ENCODE results near the gene NKD1. TPM values are rescaled to one million over a fixed set of nuclear protein-coding genes. Genes with fewer than 3 reads are reported as not detected.

NKD1 gene
- total RNA-seq, 1 experiment from 2014 or later = 11.4 TPM

DNA sequence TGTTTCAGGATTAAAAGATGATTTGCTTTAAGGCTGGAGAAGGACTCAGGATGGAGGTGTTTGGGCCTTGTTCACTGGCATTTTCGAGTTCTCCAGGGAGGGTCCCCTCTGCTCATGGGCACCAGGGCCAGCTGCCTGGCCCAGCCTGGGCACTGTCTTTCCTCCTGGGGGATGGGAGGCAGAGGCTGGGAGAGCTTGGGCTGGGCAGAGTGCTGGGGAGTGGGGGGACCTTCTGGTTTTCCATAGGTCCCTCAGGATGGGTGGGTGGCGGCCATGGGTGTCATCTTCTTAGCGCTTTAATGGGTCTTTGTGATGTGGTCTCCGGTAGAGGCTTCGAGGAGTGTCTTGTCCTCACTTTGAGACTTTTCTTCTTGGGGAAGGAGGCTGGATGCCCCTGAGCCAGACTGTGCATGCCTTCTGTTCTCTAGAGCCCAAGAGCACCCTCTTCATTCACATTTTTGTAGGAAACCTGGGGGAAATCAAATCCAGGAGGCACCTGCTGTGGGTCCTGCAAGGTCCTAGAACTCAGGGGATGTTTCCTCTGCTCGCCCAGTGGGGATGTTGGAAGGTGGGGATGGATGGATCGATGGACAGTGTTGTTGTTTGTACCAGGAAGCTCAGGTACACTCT lies 5.7 kb downstream of the NKD1 start:
- RAD21 ChIA-PET (ENCODE audit: low non-redundant PET in 1 of 2, low total read pairs in 2 of 2, uncharacterized antibody in 2 of 2, unreplicated experiment in 2 of 2) = no interaction called here
- ATAC-seq (no peak), DNase-seq (ENCODE audit: low read depth, low spot score) (no peak)
- CTCF ChIA-PET = no interaction called here
- H3K4me3 ChIP-seq (replicated peaks in 1 of 2; ENCODE audit: low read depth in 1 of 2, low read length in 2 of 2) = no peak overlapping the region
- no peak overlapping the region for H3K4me2 ChIP-seq (ENCODE audit: low read length)
- no peak overlapping the region for H3K9ac ChIP-seq (ENCODE audit: low read length)
- no peaks in the 10 kb centered on the region for H3K9me2 ChIP-seq (ENCODE audit: insufficient read depth)
- H3K4me1 ChIP-seq (ENCODE audit: control insufficient read depth in 1 of 2, insufficient read depth in 2 of 2, low read length in 2 of 2) = peaks cover 0 to 5% of the 10 kb centered on the region in 2 experiments; a peak in 1 of 4 replicates
- H2AFZ ChIP-seq (ENCODE audit: low read depth, low read length, poor library complexity, severe bottlenecking) = no peak overlapping the region
- TF ChIP-seq ZFX (IDR thresholded peaks at IDR 0.05) = no peak
- no peak for TF ChIP-seq ELF1 (IDR thresholded peaks at IDR 0.05; ENCODE audit: borderline replicate concordance, low read depth)
- TF ChIP-seq POLR2A (IDR thresholded peaks at IDR 0.05; ENCODE audit: borderline replicate concordance, extremely low read depth, insufficient read depth, insufficient read length) = no peak
- TF ChIP-seq, protein P1, sequence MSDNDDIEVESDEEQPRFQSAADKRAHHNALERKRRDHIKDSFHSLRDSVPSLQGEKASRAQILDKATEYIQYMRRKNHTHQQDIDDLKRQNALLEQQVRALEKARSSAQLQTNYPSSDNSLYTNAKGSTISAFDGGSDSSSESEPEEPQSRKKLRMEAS (IDR thresholded peaks at IDR 0.05) = no peak
- TF ChIP-seq, protein P2, sequence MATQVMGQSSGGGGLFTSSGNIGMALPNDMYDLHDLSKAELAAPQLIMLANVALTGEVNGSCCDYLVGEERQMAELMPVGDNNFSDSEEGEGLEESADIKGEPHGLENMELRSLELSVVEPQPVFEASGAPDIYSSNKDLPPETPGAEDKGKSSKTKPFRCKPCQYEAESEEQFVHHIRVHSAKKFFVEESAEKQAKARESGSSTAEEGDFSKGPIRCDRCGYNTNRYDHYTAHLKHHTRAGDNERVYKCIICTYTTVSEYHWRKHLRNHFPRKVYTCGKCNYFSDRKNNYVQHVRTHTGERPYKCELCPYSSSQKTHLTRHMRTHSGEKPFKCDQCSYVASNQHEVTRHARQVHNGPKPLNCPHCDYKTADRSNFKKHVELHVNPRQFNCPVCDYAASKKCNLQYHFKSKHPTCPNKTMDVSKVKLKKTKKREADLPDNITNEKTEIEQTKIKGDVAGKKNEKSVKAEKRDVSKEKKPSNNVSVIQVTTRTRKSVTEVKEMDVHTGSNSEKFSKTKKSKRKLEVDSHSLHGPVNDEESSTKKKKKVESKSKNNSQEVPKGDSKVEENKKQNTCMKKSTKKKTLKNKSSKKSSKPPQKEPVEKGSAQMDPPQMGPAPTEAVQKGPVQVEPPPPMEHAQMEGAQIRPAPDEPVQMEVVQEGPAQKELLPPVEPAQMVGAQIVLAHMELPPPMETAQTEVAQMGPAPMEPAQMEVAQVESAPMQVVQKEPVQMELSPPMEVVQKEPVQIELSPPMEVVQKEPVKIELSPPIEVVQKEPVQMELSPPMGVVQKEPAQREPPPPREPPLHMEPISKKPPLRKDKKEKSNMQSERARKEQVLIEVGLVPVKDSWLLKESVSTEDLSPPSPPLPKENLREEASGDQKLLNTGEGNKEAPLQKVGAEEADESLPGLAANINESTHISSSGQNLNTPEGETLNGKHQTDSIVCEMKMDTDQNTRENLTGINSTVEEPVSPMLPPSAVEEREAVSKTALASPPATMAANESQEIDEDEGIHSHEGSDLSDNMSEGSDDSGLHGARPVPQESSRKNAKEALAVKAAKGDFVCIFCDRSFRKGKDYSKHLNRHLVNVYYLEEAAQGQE (IDR thresholded peaks at IDR 0.05; ENCODE audit: low read depth) = no peak
- TF ChIP-seq SIN3A (IDR thresholded peaks at IDR 0.05; ENCODE audit: low read depth) = no peak
- TF ChIP-seq ZNF274 (IDR thresholded peaks at IDR 0.05; ENCODE audit: low read depth, low read length) = no peak
- TF ChIP-seq SRF (IDR thresholded peaks at IDR 0.05; ENCODE audit: low read depth) = no peak
- no peak for TF ChIP-seq CBX3 (IDR thresholded peaks at IDR 0.05; ENCODE audit: low read depth)
- TF ChIP-seq, protein P3, sequence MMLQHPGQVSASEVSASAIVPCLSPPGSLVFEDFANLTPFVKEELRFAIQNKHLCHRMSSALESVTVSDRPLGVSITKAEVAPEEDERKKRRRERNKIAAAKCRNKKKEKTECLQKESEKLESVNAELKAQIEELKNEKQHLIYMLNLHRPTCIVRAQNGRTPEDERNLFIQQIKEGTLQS (IDR thresholded peaks at IDR 0.05) = no peak
- TF ChIP-seq EZH2 (IDR thresholded peaks at IDR 0.05) = no peak
- no peak for TF ChIP-seq SP1 (IDR thresholded peaks at IDR 0.05; ENCODE audit: low read depth)
- no peak for TF ChIP-seq CEBPB (IDR thresholded peaks at IDR 0.05; ENCODE audit: low read depth)
- TF ChIP-seq, protein P4, sequence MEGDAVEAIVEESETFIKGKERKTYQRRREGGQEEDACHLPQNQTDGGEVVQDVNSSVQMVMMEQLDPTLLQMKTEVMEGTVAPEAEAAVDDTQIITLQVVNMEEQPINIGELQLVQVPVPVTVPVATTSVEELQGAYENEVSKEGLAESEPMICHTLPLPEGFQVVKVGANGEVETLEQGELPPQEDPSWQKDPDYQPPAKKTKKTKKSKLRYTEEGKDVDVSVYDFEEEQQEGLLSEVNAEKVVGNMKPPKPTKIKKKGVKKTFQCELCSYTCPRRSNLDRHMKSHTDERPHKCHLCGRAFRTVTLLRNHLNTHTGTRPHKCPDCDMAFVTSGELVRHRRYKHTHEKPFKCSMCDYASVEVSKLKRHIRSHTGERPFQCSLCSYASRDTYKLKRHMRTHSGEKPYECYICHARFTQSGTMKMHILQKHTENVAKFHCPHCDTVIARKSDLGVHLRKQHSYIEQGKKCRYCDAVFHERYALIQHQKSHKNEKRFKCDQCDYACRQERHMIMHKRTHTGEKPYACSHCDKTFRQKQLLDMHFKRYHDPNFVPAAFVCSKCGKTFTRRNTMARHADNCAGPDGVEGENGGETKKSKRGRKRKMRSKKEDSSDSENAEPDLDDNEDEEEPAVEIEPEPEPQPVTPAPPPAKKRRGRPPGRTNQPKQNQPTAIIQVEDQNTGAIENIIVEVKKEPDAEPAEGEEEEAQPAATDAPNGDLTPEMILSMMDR (IDR thresholded peaks at IDR 0.05 in 2 of 3, conservative IDR thresholded peaks at IDR 0.05 in 1 of 3; ENCODE audit: borderline replicate concordance in 1 of 3, insufficient read depth in 1 of 3, low read depth in 2 of 3, low read length in 2 of 3) = no peak
- TF ChIP-seq POLR2AphosphoS5 (IDR thresholded peaks at IDR 0.05; ENCODE audit: low read depth, low read length) = no peak
- TF ChIP-seq EZH2phosphoT487 (IDR thresholded peaks at IDR 0.05; ENCODE audit: borderline replicate concordance) = no peak
- no peak for TF ChIP-seq FOSL1 (IDR thresholded peaks at IDR 0.05; ENCODE audit: low read depth)
- H3K9me3 ChIP-seq (ENCODE audit: control insufficient read depth in 1 of 2, insufficient read depth in 1 of 2, low read depth in 1 of 2, low read length in 2 of 2) = no peaks in the 10 kb centered on the region
- BruUV-seq (replicated peaks) = no TSS peak
- no peaks in the 10 kb centered on the region for H3K27me3 ChIP-seq (ENCODE audit: insufficient read depth, low read length)
- H4K20me1 ChIP-seq (ENCODE audit: insufficient read depth) = no peaks in the 10 kb centered on the region
- H3K36me3 ChIP-seq (ENCODE audit: control insufficient read depth in 1 of 2, insufficient read depth in 2 of 2, low read length in 2 of 2) = no peaks in the 10 kb centered on the region
- POLR2A ChIA-PET = no interaction called here
- H3K27ac ChIP-seq (ENCODE audit: low read depth, low read length) = no peak overlapping the region
- intact Hi-C loops (cut with micrococcal nuclease) = no loop called here
- H3K79me2 ChIP-seq (ENCODE audit: insufficient read depth, low read length) = no peaks in the 10 kb centered on the region
